Transverse colon (tissue), 3 donors: Measurements from ENCODE around the gene NOL9.

Experiments
- CTCF ChIP-seq, 5 experiments: fragments of 200-600 bp in 3 of 5; fragments of 450-650 bp in 2 of 5; sonication (generic) in 3 of 5; IDR thresholded peaks; 1 replicate in 2 of 5; 2 replicates in 3 of 5; pipeline ENCODE4 v1.5.1; 2016 to 2017; ENCODE audit warnings: antibody characterized with exemption in 5 of 5, inconsistent platforms in 3 of 5, mild to moderate bottlenecking in 2 of 5, moderate library complexity in 1 of 5
- POLR2A ChIP-seq: fragments of 450-650 bp; IDR thresholded peaks from one replicate; pipeline ENCODE4 v1.6.1; 2016; ENCODE audit warnings: antibody characterized with exemption, mild to moderate bottlenecking, moderate library complexity

- no peak for TF ChIP-seq POLR2A
- no peak for TF ChIP-seq CTCF (IDR thresholded peaks at IDR 0.05)
These were observed 20.0 kb downstream of the NOL9 start for GRCh38 chr1:6534248-6534822.
